GM12878 (cell line): ENCODE results near the gene DUT. TPM values are rescaled to one million over a fixed set of nuclear protein-coding genes. Genes with fewer than 3 reads are reported as not detected.

ENCODE experiments used
- ATAC-seq: fragments of 200-7000 bp; cut with Tn5 transposase; 3 replicates; pipeline ENCODE4 v1.9.1; 2020; ENCODE audit warnings: mild to moderate bottlenecking, moderate library complexity
- BruUV-seq: library from RNA; stranded (reverse); fragments of 400-500 nt; replicated peaks from 2 replicates; lab custom pipeline; 2021; lab: Mats Ljungman, UMichigan
- CTCF ChIA-PET: fragments of 300-600 bp; sonication (Branson Sonifier 250); formaldehyde crosslinking; extraction: SDS; loops from one replicate; lab custom pipeline; 2021; ENCODE audit warnings: inconsistent platforms; lab: Yijun Ruan, JAX
- POLR2A ChIA-PET: fragments of 350-600 bp; formaldehyde crosslinking; extraction: SDS; loops from one replicate; lab custom pipeline; 2021; ENCODE audit warnings: inconsistent platforms; lab: Charles Lee
- RAD21 ChIA-PET: fragments of 300-600 bp; sonication (Branson Sonifier 250); formaldehyde crosslinking; loops from one replicate; lab custom pipeline; 2023; ENCODE audit warnings: antibody characterized with exemption; ENCODE audit not compliant: unreplicated experiment; lab: Charles Lee
- SMC1A ChIA-PET: fragments of 300-600 bp; sonication (Branson Sonifier 250); formaldehyde crosslinking; loops from one replicate; lab custom pipeline; 2023; ENCODE audit not compliant: unreplicated experiment, uncharacterized antibody; lab: Charles Lee
- DNase-seq: peaks from one replicate; pipeline ENCODE4 v3.0.0-alpha.2; 2011; ENCODE audit warnings: low read depth, low spot score
- FAIRE-seq: peaks from 3 replicates; lab custom pipeline; 2011; peaks lifted over from hg19 to GRCh38; lab: Jason Lieb, UNC
- H2AFZ ChIP-seq: 2 replicates; pipeline ENCODE4 v1.6.0; 2011; ENCODE audit warnings: low read depth, low read length, control low read depth; ENCODE audit not compliant: control insufficient read depth
- H3K27ac ChIP-seq: 2 replicates; pipeline ENCODE4 v1.5.1; 2011; ENCODE audit warnings: control low read depth; ENCODE audit not compliant: control insufficient read depth, insufficient read depth
- H3K27me3 ChIP-seq, 2 experiments: replicated peaks in 1 of 2; 2 replicates each; pipeline versions ENCODE4 v1.6.0 to v1.6.1; 2011; ENCODE audit warnings: low read length in 1 of 2; ENCODE audit not compliant: control insufficient read depth in 2 of 2, insufficient read depth in 2 of 2
- H3K36me3 ChIP-seq, 2 experiments: 2 replicates each; pipeline ENCODE4 v1.5.1; 2011; ENCODE audit warnings: low read length in 1 of 2; ENCODE audit not compliant: control insufficient read depth in 2 of 2, insufficient read depth in 2 of 2
- H3K4me1 ChIP-seq: 2 replicates; pipeline ENCODE4 v1.6.1; 2011; ENCODE audit warnings: mild to moderate bottlenecking, low read length, moderate library complexity, mixed read lengths; ENCODE audit not compliant: control insufficient read depth, insufficient read depth
- H3K4me2 ChIP-seq: 2 replicates; pipeline ENCODE4 v1.6.0; 2011; ENCODE audit warnings: control low read depth; ENCODE audit not compliant: control insufficient read depth, insufficient read depth
- H3K4me3 ChIP-seq: fragments of 200-600 bp; sonication (generic); 2 replicates; pipeline ENCODE4 v1.5.1; 2016
- H3K79me2 ChIP-seq: 2 replicates; pipeline ENCODE4 v1.6.0; 2011; ENCODE audit warnings: low read length; ENCODE audit not compliant: control insufficient read depth, insufficient read depth
- H3K9ac ChIP-seq: 2 replicates; pipeline ENCODE4 v1.8.0; 2011; ENCODE audit warnings: low read length, control low read depth, mixed read lengths; ENCODE audit not compliant: control insufficient read depth, insufficient read depth
- H3K9me3 ChIP-seq: replicated peaks from 3 replicates; pipeline ENCODE4 v1.5.1; 2011; ENCODE audit warnings: mild to moderate bottlenecking, low read length; ENCODE audit not compliant: control insufficient read depth, insufficient read depth
- H4K20me1 ChIP-seq: 2 replicates; pipeline ENCODE4 v1.6.0; 2011; ENCODE audit not compliant: control insufficient read depth, insufficient read depth
- ATF7 ChIP-seq: fragments of 450-650 bp; IDR thresholded peaks from 2 replicates; pipeline ENCODE4 v1.6.1; 2016; ENCODE audit warnings: low read depth, mild to moderate bottlenecking
- BCL11A ChIP-seq: IDR thresholded peaks from 2 replicates; pipeline ENCODE4 v1.6.1; 2011; ENCODE audit warnings: low read depth, low read length
- CUX1 ChIP-seq: IDR thresholded peaks from 2 replicates; pipeline ENCODE4 v1.6.1; 2012; ENCODE audit warnings: improper control_type of control experiment, low read depth, low read length; ENCODE audit not compliant: insufficient replicate concordance
- KLF5 ChIP-seq: fragments of 450-650 bp; IDR thresholded peaks from 2 replicates; pipeline ENCODE4 v1.6.1; 2014; ENCODE audit warnings: mild to moderate bottlenecking; ENCODE audit not compliant: partially characterized antibody
- NRF1 ChIP-seq: conservative IDR thresholded peaks from 2 replicates; pipeline ENCODE4 v1.6.1; 2011; ENCODE audit warnings: mild to moderate bottlenecking, low read depth, low read length, improper control_type of control experiment
- ZBTB33 ChIP-seq: fragments of 450-650 bp; IDR thresholded peaks from 2 replicates; pipeline ENCODE4 v1.6.1; 2017; ENCODE audit warnings: mild to moderate bottlenecking
- WGBS: methylation state at CpG from one replicate; pipeline ENCODE4 v1.1.6; 2016; ENCODE audit warnings: low lambda C conversion rate; ENCODE audit not compliant: insufficient replicate concordance, insufficient coverage; ENCODE audit errors: missing lambda C conversion rate; 5-methylcytosine and 5-hydroxymethylcytosine counted together
- in situ Hi-C: fragments of 300-500 bp; cut with MboI; formaldehyde crosslinking; loops from 9 replicates; pipeline ENCODE4 v1.14.3; 2018; ENCODE audit warnings: mixed read lengths
- intact Hi-C: fragments of 100-400 bp; cut with micrococcal nuclease; formaldehyde crosslinking; loops from one replicate; pipeline ENCODE4 v1.14.2; 2022; ENCODE audit not compliant: unreplicated experiment
- polyA plus RNA-seq, 11 experiments: library from polyadenylated mRNA; depleted of rRNA in 4 of 11; unstranded in 6 of 11; stranded (reverse) in 5 of 11; fragments of >200 nt; fragmentation: Nextera tagmentation in 4 of 11; fragmentation: Illumina TruSeq in 1 of 11; extraction: Ambion mirVana in 4 of 11; extraction: Trizol in 1 of 11; gene quantifications; 1 replicate in 1 of 11; 2 replicates in 10 of 11; pipeline versions ENCODE4 v1.2.1 to v1.2.3, GENCODE V29; 2011 to 2016; ENCODE audit warnings: inconsistent platforms in 2 of 11, missing spikeins in 2 of 11, low read depth in 1 of 11
- total RNA-seq, 4 experiments: library from RNA; depleted of rRNA in 3 of 4; stranded (reverse); fragments of >200 nt in 3 of 4; fragmentation: Illumina TruSeq in 1 of 4; extraction: Trizol in 1 of 4; gene quantifications; 2 replicates each; pipeline versions ENCODE4 v1.2.1 to v1.2.3, GENCODE V29; 2013 to 2021

The DUT gene
- total and polyA plus RNA-seq, 10 of the 15 experiments (the other 5 are each of a cell fraction or from before 2014, with no cell fraction given) = 20.1 to 452 (median 149) TPM

GRCh38 chr15:48360841-48361240 is 29.6 kb downstream of the DUT start:
- SMC1A ChIA-PET = interaction anchor here (1.4 to 5.0 kb wide), 3 partner anchors 42 to 440 kb away, joined by 5 to 58 read pairs (median 32); no protein-coding TSS in a partner anchor
- RAD21 ChIA-PET = interaction anchor here (1.3 to 5.2 kb wide), 4 partner anchors 42 to 499 kb away, joined by 4 to 46 read pairs (median 15); no protein-coding TSS in a partner anchor
- in situ Hi-C loops (loop anchor here (25.0 kb wide), 1 partner anchor 801 kb away; the partner anchor contains the start of genes COPS2 and GALK2), intact Hi-C loops (no loop called here)
- 68% methylated on average over 2 of the region's 2 CpGs for WGBS
- Histone ChIP-seq H3K36me3 (no peaks in the 10 kb centered on the region), H3K9me3 (no peaks in the 10 kb centered on the region), H3K4me2 (no peak overlapping the region), H4K20me1 (no peaks in the 10 kb centered on the region), H3K9ac (no peak overlapping the region), H3K4me1 (peaks cover 10% of the 10 kb centered on the region), H3K4me3 (no peak overlapping the region), H2AFZ (no peak overlapping the region), H3K27ac (no peak overlapping the region), H3K79me2 (no peaks in the 10 kb centered on the region), H3K27me3 (no peaks in the 10 kb centered on the region)
- POLR2A ChIA-PET = no interaction called here
- no TSS peak for BruUV-seq
- ATAC-seq (0 out of 3 replicates have a peak, but pooled peaks have one; percentile 10), DNase-seq (no peak), FAIRE-seq (peak; percentile 38)
- CTCF ChIA-PET = interaction anchor here (1.6 to 7.0 kb wide), 4 partner anchors 9 to 500 kb away, joined by 14 to 88 read pairs (median 56); no protein-coding TSS in a partner anchor
- TF ChIP-seq KLF5 (no peak), BCL11A (no peak), NRF1 (no peak)

- no peak overlapping the region for H2AFZ ChIP-seq
- no peak overlapping the region for H3K9ac ChIP-seq
- intact Hi-C loops = no loop called here
- H3K27ac ChIP-seq = no peak overlapping the region
- H3K79me2 ChIP-seq = no peaks in the 10 kb centered on the region
- no peak overlapping the region for H3K4me2 ChIP-seq
- ATAC-seq (0 out of 3 replicates have a peak, but pooled peaks have one; percentile 24), FAIRE-seq (no peak), DNase-seq (no peak)
- SMC1A ChIA-PET = interaction anchor here (0.6 to 0.9 kb wide), 5 partner anchors 8 to 605 kb away, joined by 3 to 4 read pairs (median 3); no protein-coding TSS in a partner anchor
- H3K27me3 ChIP-seq = no peaks in the 10 kb centered on the region
- in situ Hi-C loops = loop anchor here (25.0 kb wide), 1 partner anchor 801 kb away; the partner anchor contains the start of genes COPS2 and GALK2
- peaks cover 10% of the 10 kb centered on the region for H3K4me1 ChIP-seq
- no TSS peak for BruUV-seq
- H3K4me3 ChIP-seq = no peak overlapping the region
- no peaks in the 10 kb centered on the region for H3K36me3 ChIP-seq
- RAD21 ChIA-PET = interaction anchor here (0.8 to 1.0 kb wide), 2 partner anchors 283 to 441 kb away, joined by 3 read pairs; partner anchors contain the start of gene FBN1
- CTCF ChIA-PET = interaction anchor here (0.6 to 7.0 kb wide), 6 partner anchors 10 to 439 kb away, joined by 3 to 69 read pairs (median 4); no protein-coding TSS in a partner anchor
- no peaks in the 10 kb centered on the region for H3K9me3 ChIP-seq
- WGBS = 32% methylated on average over 2 of the region's 2 CpGs
- POLR2A ChIA-PET = no interaction called here
- no peaks in the 10 kb centered on the region for H4K20me1 ChIP-seq
- TF ChIP-seq CUX1 (no peak), ATF7 (no peak), ZBTB33 (no peak)
These were observed 30.5 kb downstream of the DUT start for GRCh38 chr15:48361685-48362084.
